Skin epidermis (tissue), 12 donors: Measurements from ENCODE around the gene CD44.
A peak's percentile ranks its signal among the peaks of the same experiment; 100 is the strongest.

ENCODE experiments used
- H3K27ac ChIP-seq, 21 experiments: fragments of 200-600 bp; sonication (generic) in 11 of 21; one replicate each; pipeline ENCODE4 v1.5.0; 2020; ENCODE audit warnings: mild to moderate bottlenecking in 3 of 21, inconsistent platforms in 2 of 21, moderate library complexity in 2 of 21
- H3K4me3 ChIP-seq, 7 experiments: fragments of 200-600 bp; sonication (generic) in 2 of 7; one replicate each; pipeline ENCODE4 v1.5.0; 2020; ENCODE audit warnings: inconsistent platforms in 2 of 7, mild to moderate bottlenecking in 2 of 7, moderate library complexity in 1 of 7

The CD44 gene

DNA sequence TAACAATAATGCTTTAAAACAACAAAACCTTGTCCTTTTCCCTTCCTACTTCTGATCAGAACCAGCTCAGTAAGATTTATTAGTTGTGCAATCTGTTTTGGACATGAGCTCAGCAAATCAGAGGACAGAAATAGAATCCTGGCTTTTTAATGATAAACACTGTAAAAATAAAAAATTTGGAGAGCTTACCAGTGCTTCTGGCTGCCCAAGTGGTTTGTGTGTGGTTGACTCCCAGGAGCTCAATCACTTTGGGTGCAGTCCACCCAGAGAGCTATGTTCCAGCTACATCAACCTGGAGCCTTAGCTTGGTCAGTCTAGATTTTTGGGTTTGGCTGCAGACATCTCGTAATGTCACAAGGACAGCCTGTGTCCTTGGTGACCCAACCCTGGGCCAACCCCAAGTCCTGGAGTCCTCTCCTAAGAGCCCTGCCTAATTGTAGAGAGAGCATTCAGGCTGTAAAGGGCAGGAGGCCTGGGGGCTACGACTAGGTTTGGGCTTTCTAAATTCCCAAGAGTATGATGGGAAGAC lies 28.5 kb downstream of the CD44 start:
- H3K4me3 ChIP-seq = no peak overlapping the region
- H3K27ac ChIP-seq = peak overlapping the region in 19 of 21 experiments; percentile 70 to 95 (median 84)

DNA sequence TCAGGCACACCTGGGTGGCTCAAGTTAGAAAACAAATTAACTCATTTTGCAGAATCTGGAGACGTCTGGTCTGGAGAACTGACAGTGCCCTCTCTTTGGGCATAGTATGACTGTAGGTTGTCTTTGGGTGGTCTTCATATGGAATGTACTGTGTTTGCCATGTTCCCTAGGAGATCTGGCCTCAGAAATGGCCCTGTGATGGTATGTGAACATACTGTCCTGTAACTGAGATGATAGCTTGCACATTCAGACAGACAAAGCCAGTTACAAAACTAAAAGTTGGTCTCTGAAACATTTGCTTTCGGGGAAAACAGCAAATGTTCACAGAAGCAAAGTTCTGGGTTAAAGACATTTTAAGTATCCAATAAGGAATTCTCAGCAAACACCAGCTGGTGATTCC lies 29.7 kb downstream of the CD44 start:
- Histone ChIP-seq H3K27ac (peak overlapping the region in 18 of 21 experiments; percentile 34 to 95 (median 83)), H3K4me3 (no peak overlapping the region)

DNA sequence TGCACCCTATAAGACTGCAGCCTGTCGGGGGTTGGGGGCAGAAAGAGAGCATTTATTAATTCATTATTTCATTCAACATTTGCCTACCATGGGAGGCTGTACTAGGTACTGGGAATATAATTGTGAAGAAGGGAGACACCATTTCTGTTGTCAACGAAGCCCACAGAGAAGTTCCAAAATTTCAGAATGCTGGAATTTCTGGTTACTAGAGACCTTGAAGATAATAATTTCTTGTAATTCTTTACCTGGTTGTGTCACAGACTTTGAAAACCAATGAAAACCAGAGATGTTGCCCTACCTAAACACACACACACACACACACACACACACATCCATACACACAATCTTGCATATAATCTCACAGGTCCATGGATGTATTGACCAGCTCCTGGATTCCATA lies 30.1 kb downstream of the CD44 start:
- H3K4me3 ChIP-seq = no peak overlapping the region
- H3K27ac ChIP-seq = peak overlapping the region in 13 of 21 experiments; percentile 20 to 95 (median 84)

DNA sequence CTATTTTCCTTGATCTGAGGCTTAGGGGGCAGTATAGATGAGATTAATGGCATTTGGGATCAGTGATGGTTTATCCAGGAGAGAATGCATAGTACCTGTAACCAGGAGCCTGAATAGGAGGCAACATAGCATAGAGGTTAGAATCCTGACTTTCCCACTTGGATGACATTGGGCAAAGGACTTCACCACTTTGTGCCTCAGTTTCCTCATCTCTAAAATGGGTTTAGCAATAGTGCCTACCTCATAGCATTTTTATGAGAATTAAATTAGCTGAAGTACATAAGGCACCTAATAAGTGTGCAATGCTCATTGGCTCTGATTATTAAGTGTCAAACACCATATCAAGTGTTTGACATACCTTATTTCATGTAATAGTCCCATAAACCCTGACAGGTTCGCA lies 30.8 kb downstream of the CD44 start:
- Histone ChIP-seq H3K4me3 (no peak overlapping the region), H3K27ac (peak overlapping the region in 11 of 21 experiments; percentile 20 to 88 (median 68))

DNA sequence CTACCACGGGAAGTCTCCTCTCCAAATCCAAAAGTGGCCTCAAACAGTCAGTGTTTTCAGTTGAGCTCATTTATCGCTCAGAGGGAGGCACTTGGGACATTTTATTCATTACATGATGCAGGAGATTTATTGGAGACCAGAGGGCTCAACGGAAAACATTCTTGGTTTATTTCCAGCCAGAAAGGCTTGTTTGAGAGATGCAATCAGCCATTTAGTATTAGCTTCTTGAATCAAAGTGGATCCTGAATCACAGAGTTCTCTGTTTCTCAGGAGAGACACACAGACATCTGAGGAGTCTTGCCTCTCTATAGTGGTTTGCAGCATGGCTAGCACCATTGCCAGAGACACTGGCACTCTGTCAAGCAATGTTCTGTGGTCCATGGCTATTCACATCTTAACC lies 31.5 kb downstream of the CD44 start:
- Histone ChIP-seq H3K4me3 (no peak overlapping the region), H3K27ac (peak overlapping the region in 12 of 21 experiments; percentile 19 to 87 (median 58))

DNA sequence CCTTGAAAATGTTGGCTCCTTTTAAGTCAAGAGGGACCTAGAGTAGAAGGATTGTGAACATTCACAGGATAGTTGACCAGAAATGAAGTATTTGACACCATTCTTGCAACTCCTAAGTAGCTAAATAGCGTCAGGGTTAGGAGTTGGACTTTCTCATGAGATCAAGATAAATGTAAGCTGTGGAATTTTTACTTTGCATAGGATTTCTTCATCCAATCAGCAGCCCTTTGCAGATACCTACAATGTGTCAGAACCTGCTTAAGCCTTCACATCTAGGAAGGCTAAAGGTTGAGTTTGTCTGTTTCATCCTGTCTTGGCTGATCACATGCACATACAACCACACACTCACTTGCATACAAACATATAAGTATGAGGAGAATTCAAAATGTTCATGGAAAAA lies 32.3 kb downstream of the CD44 start:
- no peak overlapping the region for H3K4me3 ChIP-seq
- peak overlapping the region in 6 of 21 experiments; percentile 20 to 87 (median 65) for H3K27ac ChIP-seq

DNA sequence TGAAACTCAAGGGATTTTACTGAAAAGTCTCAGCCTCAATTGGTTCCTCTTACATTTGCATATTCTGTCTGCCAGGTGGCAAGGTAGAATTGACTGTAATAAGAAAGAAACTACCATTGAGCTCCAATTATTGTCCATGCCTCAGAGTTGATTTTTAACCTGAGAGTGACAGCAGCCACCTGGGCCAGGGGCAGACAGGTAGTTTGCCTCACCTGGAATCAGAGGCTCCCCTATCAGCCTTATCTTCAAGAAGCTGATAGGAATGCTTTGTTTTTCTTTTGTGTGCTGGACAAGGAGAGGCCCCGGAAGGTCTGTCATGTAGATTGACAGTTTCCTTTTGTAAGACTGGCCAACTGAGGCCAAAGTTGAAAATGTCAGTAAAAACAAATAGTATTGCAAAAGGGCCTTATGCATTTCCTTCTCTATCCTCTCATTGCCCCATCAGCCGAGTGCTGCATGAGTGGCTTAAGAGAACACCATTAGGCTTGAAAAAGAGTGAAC lies 34.1 kb downstream of the CD44 start:
- H3K4me3 ChIP-seq = no peak overlapping the region
- peak overlapping the region in 14 of 21 experiments; percentile 2 to 78 (median 39) for H3K27ac ChIP-seq

DNA sequence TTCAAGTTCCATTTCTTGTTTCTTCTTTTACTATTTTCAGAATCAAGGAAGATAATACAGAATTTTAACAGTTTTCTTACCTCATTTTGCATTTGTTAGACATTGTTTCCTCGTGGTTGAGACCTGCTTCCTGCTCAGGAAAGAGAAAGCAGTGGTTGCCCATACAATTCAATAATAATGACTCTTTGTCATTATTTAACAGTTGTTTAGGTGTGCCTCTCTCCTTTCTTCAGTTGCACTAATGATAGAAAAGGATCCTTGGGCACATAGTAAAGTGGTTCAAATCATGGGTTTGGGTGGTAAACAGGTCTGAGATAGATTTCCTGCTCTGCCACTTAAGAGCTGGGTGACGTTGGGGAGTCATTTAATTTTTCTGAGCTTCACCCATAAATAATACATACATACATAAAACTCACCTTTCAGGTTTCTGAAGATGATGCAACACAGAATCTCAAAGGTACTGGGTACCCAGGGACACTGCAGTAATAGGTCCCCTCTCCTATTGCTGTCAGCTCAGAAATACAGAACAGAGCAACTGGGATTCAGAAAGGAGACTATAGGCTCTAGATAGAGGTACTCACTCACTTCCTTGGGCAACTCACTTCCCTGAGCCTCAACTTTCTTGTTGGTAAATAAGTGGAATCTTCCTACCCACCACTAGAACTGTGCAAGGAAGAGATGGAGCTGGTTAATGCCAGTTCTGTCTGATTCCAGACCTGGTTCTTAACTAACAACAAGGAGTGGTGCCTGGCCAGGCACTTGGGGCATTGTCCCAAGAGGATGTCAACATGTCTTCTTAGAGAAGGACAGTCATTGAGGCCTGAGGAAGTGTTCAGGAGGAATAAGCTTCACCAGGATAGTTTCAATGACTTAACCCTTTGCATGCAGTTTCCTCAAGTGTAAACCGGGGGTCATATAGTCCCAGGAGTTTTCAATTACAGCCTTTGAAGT lies 34.9 kb downstream of the CD44 start:
- Histone ChIP-seq H3K4me3 (no peak overlapping the region), H3K27ac (peak overlapping the region in 20 of 21 experiments; percentile 3 to 78 (median 46))

DNA sequence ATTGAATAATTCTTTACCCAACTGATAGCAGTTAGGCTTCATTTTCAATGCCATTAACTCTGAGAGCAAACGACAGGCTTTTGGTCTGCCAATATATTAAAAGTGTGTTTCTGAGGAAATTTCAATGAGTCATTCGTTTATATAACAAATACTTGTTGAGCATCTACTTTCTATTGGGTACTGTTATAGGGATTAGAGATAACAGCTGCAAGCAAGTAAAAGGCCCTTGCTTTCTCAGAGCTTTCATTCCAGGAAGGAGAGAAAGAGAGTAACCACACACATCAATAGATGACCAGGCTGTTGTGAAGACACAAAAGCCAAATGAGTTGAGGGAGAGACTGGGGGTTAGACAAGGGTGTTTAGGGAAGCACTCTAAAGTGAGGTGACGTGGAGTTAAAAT lies 35.7 kb downstream of the CD44 start:
- Histone ChIP-seq H3K4me3 (no peak overlapping the region), H3K27ac (peak overlapping the region in 16 of 21 experiments; percentile 2 to 78 (median 56))

DNA sequence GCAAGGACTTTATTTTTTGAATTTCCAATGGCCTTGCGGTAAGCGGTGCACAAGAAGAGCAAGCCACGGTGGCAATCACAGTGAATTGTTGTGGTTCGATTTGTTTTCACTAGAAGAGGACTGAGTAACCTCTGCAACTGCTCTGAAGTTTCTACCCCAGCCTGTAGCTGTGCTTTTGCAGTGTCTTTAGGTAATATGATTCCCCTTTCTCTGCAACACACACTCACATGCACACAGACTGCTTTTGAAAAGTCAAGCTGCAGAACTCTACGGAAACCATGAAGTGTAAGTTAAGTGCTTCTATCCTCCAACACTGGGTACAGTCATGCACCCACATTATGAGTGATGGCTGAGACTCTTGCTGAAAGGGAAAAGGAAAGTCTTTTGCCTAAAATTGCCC lies 38.4 kb downstream of the CD44 start:
- Histone ChIP-seq H3K27ac (peak overlapping the region in 10 of 21 experiments; percentile 14 to 74 (median 56)), H3K4me3 (no peak overlapping the region)

DNA sequence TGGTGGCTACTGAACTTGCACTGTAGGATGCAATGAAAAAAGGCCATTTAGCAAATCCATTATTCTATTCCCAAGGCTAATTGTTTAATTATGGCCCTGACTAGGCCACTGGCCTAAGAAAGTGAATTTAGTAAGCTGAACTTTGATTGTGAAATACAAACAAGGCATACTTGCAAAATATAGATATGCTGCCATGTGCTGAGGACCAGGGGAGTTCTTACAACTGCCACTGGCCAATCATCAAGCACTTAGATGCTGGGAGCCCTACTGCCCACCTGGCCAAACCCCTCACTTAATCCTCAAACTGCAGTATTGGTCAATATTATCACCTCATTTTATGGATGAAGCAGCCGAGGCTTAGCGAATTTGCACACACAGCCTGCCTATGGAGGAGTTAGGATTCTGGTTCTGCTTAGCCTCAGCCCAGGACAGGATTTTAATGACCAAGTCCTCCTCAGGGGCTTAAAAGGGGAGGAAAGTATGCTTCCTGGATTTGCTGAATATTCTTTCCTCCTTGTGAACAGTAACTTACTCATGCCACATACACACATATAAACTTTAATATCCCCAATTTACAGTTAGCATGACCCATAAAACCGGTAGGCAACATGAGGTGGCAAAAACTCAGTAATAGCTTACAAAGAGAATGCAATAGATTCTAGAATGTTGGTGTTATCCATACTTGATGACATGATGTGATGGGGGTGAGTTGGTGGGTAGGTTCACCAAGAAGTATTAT lies 39.3 kb downstream of the CD44 start:
- Histone ChIP-seq H3K4me3 (no peak overlapping the region), H3K27ac (peak overlapping the region in 14 of 21 experiments; percentile 14 to 74 (median 55))

DNA sequence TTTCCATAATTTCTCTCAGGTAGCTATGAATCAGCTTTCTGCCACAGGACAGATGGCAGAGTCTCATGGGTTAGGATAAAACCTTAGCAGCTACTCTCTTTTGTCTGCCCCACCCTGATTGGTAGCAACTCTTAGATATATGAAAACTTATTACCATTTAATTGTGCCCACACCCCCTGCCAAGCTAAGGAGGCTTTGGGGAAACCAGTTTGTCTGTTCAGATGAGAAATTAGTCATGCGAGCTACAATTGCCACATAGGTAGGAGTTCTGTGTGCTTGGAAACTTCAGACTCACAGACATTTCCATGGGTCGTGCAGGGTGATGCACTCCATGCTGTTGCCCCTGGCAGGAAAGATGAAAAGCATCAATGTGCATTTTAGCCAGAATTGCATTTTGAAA lies 39.9 kb downstream of the CD44 start:
- Histone ChIP-seq H3K27ac (peak overlapping the region in 15 of 21 experiments; percentile 32 to 74 (median 60)), H3K4me3 (no peak overlapping the region)

DNA sequence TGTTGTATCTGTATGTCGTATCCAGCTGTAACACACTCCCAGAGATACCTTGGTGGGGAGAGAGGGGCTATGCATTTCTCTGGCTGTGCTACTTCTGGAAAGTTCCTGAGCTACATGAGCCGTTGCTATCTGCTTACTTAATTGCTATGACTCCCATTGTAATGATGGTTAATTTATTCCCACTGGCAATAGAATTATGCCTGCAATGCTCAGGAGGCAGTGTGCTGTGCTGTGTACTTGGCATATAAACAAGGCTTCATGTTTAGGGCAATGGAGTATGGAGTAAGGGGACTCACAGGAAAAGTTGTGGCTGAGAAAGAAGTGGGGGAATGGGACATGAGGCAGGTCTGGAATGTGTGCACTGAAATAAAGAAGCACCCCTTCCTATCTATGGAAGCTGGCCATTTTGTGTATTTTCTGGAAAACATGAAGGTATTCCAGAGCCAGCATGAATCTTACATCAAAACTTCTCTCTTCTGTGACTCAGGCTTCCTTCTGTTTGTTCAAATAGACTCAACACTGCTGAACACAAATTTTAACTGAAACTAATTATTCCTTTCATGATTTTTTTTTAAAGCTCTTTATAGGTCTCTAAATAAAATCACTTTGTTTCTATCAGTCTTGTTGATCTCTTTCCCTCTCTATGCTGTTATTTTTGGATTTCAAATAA lies 40.6 kb downstream of the CD44 start:
- H3K27ac ChIP-seq = peak overlapping the region in 18 of 21 experiments; percentile 1 to 74 (median 55)
- H3K4me3 ChIP-seq = no peak overlapping the region

DNA sequence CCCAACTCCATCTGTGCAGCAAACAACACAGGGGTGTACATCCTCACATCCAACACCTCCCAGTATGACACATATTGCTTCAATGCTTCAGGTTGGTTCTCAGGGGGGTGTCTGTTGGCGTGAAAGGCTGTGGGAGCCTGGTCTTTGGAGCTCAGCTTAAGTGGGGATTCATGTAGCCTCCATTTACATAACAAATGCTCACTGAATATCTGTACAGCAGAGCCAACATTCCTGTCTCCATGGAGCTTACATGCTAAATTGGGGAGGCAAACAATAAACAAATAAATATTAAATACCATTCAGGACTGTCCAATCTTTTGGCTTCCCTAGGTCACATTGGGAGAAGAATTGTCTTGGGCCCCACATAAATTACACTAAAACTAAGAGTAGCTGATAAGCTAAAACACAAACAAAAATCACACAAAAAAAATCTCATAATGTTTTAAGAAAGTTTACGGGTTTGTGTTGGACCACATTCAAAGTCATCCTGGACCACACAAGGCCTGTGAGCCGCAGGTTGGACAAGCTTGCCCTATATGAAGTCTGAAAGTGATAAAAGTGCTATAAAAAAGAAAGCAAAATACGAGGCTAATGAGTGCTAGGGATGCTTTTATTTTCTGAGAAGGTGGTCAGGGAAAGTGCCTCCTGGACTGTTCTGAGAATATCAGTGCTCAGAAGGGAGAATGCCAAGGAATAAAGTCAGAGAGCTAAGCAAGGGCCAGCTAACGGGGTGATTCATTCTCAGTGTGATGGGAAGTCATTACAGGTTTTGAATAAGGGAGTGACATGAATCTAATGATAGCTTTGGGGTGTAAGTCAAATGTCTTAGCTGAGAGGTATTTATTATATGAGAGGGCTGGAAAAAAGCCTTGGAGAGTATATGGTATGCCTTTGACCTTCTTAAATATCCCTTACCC lies 41.6 kb downstream of the CD44 start:
- Histone ChIP-seq H3K4me3 (no peak overlapping the region), H3K27ac (peak overlapping the region in 14 of 21 experiments; percentile 17 to 74 (median 56))

DNA sequence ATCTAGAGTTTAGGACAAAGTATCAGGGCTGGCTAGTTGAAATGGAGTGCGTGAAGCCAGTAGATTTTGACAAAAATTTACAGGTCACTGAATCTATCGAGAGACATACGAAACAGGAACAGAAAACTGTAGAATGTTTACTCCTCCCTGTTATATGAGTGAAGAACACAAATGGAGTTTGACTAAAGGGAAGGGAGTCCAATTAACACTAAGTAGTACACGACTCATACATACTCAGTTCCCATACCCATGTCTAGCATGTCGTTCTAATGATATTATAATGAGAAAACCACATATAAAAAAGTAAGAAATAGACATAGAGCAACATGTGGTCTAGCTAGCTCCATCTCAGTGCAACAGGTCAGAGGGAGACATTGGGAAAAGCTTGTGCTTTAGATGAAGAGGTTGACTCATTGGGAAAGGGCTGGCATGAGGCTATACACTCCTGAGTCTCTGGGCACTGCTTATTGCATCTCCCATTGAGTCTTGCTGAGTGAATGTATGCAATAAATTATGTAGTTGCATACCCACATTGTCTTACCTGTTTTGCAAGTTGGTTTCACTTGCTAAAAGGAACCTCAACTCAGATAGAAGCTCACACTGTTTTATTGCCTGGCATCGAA lies 43.5 kb downstream of the CD44 start:
- H3K27ac ChIP-seq = peak overlapping the region in 9 of 21 experiments; percentile 1 to 72 (median 47)
- no peak overlapping the region for H3K4me3 ChIP-seq

DNA sequence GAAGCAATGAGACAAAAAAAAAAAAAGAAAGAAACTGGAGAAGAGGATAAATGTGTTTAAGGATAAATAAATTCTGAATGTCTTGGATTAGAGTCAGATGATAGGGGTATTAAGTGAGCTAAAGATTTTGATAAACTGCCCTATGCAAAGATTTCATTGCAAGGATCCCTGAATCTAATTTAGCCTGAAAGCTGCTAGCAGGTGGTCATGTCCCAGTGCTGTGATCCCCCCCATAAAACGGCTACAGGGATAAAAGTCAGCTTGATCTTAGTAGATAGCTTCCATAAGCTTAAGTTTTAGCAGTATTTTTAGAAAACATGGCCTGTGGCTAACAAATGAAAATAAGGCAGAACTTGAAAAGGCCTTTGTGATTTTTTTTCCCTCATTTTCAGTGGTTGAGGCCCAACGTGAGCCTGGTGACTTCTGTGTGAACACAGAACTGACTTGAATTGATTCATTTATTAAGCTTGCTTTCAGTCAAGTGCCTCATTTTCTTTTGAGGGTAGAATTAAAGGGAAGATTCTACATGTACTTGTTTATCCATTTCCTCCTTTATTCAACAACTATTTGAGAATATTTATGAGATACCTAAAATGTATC lies 44.5 kb downstream of the CD44 start:
- peak overlapping the region in 11 of 21 experiments; percentile 9 to 64 (median 29) for H3K27ac ChIP-seq

DNA sequence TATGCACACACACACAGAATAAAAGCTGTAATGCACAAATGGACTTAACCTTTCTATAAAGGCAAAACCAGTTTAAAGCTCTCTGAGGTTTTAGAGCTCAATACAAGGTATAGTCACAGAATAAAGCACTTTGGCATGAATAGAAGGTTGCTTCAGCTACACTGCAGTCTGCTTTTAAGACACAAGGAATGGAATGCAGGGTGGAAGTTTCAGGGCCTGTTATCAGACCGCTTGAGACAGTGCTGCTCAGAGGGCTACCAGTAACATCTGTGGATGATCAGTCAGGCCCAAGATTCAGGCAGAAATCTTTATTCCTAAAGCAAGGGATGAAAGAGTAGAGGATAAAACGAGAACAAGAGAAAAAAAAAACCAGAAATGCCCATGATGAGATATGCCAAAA lies 46.7 kb downstream of the CD44 start:
- H3K4me3 ChIP-seq = no peak overlapping the region
- peak overlapping the region in 4 of 21 experiments; percentile 10 to 39 (median 22) for H3K27ac ChIP-seq

More for the DNA sequence above, 44.5 kb downstream of the CD44 start:
- H3K4me3 ChIP-seq = no peak overlapping the region
